GM12878 (cell line): ENCODE results near the gene XPNPEP2. TPM values are rescaled to one million over a fixed set of nuclear protein-coding genes. Genes with fewer than 3 reads are reported as not detected.

Experiments
- KDM1A ChIP-seq: fragments of 200-600 bp; sonication (generic); IDR thresholded peaks from 2 replicates; pipeline ENCODE4 v1.6.1; 2016; ENCODE audit warnings: borderline replicate concordance
- SUPT20H ChIP-seq: IDR thresholded peaks from 2 replicates; pipeline ENCODE4 v1.6.1; 2011; ENCODE audit warnings: low read depth, mild to moderate bottlenecking, low read length, moderate library complexity, borderline replicate concordance; ENCODE audit not compliant: control insufficient read depth
- YY1 ChIP-seq: IDR thresholded peaks from 2 replicates; pipeline ENCODE4 v1.6.1; 2011; ENCODE audit warnings: low read depth, mild to moderate bottlenecking, low read length
- polyA plus RNA-seq, 11 experiments: library from polyadenylated mRNA; depleted of rRNA in 4 of 11; unstranded in 6 of 11; stranded (reverse) in 5 of 11; fragments of >200 nt; fragmentation: Nextera tagmentation in 4 of 11; fragmentation: Illumina TruSeq in 1 of 11; extraction: Ambion mirVana in 4 of 11; extraction: Trizol in 1 of 11; gene quantifications; 1 replicate in 1 of 11; 2 replicates in 10 of 11; pipeline versions ENCODE4 v1.2.1 to v1.2.3, GENCODE V29; 2011 to 2016; ENCODE audit warnings: inconsistent platforms in 2 of 11, missing spikeins in 2 of 11, low read depth in 1 of 11
- total RNA-seq, 4 experiments: library from RNA; depleted of rRNA in 3 of 4; stranded (reverse); fragments of >200 nt in 3 of 4; fragmentation: Illumina TruSeq in 1 of 4; extraction: Trizol in 1 of 4; gene quantifications; 2 replicates each; pipeline versions ENCODE4 v1.2.1 to v1.2.3, GENCODE V29; 2013 to 2021
- TF ChIP-seq, protein P1 (sequence below): IDR thresholded peaks from 2 replicates; pipeline ENCODE4 v1.6.1; 2011; ENCODE audit warnings: low read depth, low read length, improper control_type of control experiment, borderline replicate concordance
- TF ChIP-seq, protein P2 (sequence below): fragments of 450-650 bp; IDR thresholded peaks from 2 replicates; pipeline ENCODE4 v1.6.1; 2017; ENCODE audit warnings: mild to moderate bottlenecking, moderate library complexity
- TF ChIP-seq, protein P3 (sequence below): fragments of 450-650 bp; IDR thresholded peaks from 2 replicates; pipeline ENCODE4 v1.6.1; 2016; ENCODE audit warnings: mild to moderate bottlenecking
- TF ChIP-seq, protein P4 (sequence below): IDR thresholded peaks from 2 replicates; pipeline ENCODE4 v1.6.1; 2012; ENCODE audit warnings: low read length, inconsistent platforms

The XPNPEP2 gene
- total and polyA plus RNA-seq, 10 of the 15 experiments (the other 5 are each of a cell fraction or from before 2014, with no cell fraction given) = 0.04 to 0.37 (median 0.15) TPM

DNA sequence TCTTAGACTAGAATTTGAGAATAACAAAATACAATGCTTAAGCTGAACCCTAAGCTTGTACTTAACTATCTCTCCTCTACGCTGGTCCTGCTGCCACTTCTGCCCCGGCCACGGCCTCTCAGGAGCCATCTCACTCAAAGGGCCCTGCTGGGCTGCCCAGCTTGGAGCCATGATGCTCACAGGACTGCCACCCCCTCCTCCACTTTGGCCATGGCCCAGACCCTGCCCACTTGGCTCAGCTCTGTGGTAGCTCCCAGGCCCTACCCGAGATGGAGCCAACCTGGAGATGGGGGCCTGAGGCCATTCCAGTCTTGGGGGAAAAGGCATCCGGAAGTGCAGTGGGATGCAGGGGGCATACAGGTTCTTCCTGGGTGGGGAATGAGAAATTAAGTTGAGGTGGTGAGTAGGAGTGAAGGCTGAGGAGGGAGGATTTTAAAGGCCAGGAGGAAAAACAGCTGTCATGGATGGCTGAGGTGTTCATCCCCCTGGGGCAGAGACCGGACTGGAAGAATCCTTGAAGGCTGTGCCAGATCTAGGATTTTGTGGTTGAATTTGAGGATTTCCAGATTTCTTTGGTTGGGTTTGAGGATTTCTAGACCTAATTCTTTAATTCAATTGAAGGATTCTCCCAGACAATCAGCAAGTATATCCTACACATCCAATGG lies 41.8 kb downstream of the XPNPEP2 start (continued):
- TF ChIP-seq, protein P1, sequence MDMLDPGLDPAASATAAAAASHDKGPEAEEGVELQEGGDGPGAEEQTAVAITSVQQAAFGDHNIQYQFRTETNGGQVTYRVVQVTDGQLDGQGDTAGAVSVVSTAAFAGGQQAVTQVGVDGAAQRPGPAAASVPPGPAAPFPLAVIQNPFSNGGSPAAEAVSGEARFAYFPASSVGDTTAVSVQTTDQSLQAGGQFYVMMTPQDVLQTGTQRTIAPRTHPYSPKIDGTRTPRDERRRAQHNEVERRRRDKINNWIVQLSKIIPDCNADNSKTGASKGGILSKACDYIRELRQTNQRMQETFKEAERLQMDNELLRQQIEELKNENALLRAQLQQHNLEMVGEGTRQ = no peak
- TF ChIP-seq YY1 (0 out of 2 replicates have a peak, but pooled peaks have one; percentile 22), SUPT20H (no peak), KDM1A (no peak)
- TF ChIP-seq, protein P2, sequence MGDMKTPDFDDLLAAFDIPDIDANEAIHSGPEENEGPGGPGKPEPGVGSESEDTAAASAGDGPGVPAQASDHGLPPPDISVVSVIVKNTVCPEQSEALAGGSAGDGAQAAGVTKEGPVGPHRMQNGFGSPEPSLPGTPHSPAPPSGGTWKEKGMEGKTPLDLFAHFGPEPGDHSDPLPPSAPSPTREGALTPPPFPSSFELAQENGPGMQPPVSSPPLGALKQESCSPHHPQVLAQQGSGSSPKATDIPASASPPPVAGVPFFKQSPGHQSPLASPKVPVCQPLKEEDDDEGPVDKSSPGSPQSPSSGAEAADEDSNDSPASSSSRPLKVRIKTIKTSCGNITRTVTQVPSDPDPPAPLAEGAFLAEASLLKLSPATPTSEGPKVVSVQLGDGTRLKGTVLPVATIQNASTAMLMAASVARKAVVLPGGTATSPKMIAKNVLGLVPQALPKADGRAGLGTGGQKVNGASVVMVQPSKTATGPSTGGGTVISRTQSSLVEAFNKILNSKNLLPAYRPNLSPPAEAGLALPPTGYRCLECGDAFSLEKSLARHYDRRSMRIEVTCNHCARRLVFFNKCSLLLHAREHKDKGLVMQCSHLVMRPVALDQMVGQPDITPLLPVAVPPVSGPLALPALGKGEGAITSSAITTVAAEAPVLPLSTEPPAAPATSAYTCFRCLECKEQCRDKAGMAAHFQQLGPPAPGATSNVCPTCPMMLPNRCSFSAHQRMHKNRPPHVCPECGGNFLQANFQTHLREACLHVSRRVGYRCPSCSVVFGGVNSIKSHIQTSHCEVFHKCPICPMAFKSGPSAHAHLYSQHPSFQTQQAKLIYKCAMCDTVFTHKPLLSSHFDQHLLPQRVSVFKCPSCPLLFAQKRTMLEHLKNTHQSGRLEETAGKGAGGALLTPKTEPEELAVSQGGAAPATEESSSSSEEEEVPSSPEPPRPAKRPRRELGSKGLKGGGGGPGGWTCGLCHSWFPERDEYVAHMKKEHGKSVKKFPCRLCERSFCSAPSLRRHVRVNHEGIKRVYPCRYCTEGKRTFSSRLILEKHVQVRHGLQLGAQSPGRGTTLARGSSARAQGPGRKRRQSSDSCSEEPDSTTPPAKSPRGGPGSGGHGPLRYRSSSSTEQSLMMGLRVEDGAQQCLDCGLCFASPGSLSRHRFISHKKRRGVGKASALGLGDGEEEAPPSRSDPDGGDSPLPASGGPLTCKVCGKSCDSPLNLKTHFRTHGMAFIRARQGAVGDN = peak; percentile 21
- TF ChIP-seq, protein P3, sequence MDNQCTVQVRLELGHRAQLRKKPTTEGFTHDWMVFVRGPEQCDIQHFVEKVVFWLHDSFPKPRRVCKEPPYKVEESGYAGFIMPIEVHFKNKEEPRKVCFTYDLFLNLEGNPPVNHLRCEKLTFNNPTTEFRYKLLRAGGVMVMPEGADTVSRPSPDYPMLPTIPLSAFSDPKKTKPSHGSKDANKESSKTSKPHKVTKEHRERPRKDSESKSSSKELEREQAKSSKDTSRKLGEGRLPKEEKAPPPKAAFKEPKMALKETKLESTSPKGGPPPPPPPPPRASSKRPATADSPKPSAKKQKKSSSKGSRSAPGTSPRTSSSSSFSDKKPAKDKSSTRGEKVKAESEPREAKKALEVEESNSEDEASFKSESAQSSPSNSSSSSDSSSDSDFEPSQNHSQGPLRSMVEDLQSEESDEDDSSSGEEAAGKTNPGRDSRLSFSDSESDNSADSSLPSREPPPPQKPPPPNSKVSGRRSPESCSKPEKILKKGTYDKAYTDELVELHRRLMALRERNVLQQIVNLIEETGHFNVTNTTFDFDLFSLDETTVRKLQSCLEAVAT = peak; percentile 75
- TF ChIP-seq, protein P4, sequence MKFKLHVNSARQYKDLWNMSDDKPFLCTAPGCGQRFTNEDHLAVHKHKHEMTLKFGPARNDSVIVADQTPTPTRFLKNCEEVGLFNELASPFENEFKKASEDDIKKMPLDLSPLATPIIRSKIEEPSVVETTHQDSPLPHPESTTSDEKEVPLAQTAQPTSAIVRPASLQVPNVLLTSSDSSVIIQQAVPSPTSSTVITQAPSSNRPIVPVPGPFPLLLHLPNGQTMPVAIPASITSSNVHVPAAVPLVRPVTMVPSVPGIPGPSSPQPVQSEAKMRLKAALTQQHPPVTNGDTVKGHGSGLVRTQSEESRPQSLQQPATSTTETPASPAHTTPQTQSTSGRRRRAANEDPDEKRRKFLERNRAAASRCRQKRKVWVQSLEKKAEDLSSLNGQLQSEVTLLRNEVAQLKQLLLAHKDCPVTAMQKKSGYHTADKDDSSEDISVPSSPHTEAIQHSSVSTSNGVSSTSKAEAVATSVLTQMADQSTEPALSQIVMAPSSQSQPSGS = no peak
